Measurements from ENCODE around the gene SPANXN3.

GRCh38 chrX:143486105-143486504, 31.2 kb downstream of the SPANXN3 start:
- TF ChIP-seq EZH2 (IDR thresholded peaks at IDR 0.05; ENCODE audit: borderline replicate concordance, low read length): no peak
- TF ChIP-seq CTCF (conservative IDR thresholded peaks at IDR 0.05 in 1 of 2, IDR thresholded peaks at IDR 0.05 in 1 of 2; ENCODE audit: extremely low read depth in 1 of 2, insufficient read depth in 1 of 2, low read depth in 1 of 2, low read length in 2 of 2): no peak

Data from mammary epithelial cell (primary cell).